BE2C (cell line): Measurements from ENCODE around the gene PAQR7.
"Not testable (repeated sequence)": the region's sequence is repeated elsewhere in the genome, so short reads cannot be mapped to it uniquely, and the experiment has no call there.

Experiments
- DNase-seq: peaks from one replicate; pipeline ENCODE4 v3.0.0-alpha.2; 2020
- H3K27me3 ChIP-seq: fragments of 250-450 bp; sonication (Bioruptor Pico); 2 replicates; pipeline ENCODE4 v1.5.1; 2020; ENCODE audit warnings: mild to moderate bottlenecking
- H3K36me3 ChIP-seq: fragments of 250-450 bp; sonication (Bioruptor Pico); 2 replicates; pipeline ENCODE4 v1.5.1; 2020; ENCODE audit warnings: mild to moderate bottlenecking
- H3K4me1 ChIP-seq: fragments of 250-450 bp; sonication (Bioruptor Pico); 2 replicates; pipeline ENCODE4 v1.5.1; 2020
- H3K4me3 ChIP-seq: 2 replicates; pipeline ENCODE4 v1.5.1; 2011; ENCODE audit warnings: low read depth, low read length
- H3K9me3 ChIP-seq: fragments of 250-450 bp; sonication (Bioruptor Pico); 2 replicates; pipeline ENCODE4 v1.5.1; 2020
- TF ChIP-seq, protein P1 (sequence below): IDR thresholded peaks from 2 replicates; pipeline ENCODE4 v1.5.1; 2012; ENCODE audit warnings: mild to moderate bottlenecking, low read depth, low read length

PAQR7 gene

DNA sequence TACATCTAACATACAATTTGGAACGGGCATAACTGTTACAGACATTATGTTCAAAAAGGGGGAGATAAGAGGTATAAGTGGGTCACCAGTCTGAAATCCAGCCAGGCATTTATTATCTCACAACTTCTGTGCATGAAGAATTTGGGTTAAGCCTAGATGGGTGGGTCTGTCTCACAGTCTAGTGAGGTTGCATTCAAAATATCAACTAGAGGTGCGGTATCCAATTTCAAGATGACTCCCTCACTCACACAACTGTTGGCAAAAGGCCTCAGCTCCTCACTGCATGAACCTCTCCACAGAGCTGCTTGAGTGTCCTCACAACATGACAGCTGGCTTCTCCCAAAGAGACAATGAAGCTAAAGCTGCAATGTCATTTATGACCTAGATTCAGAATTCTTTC lies 21.0 kb downstream of the PAQR7 start:
- H3K4me3 ChIP-seq: no peak overlapping the region
- DNase-seq: no peak
- TF ChIP-seq, protein P1, sequence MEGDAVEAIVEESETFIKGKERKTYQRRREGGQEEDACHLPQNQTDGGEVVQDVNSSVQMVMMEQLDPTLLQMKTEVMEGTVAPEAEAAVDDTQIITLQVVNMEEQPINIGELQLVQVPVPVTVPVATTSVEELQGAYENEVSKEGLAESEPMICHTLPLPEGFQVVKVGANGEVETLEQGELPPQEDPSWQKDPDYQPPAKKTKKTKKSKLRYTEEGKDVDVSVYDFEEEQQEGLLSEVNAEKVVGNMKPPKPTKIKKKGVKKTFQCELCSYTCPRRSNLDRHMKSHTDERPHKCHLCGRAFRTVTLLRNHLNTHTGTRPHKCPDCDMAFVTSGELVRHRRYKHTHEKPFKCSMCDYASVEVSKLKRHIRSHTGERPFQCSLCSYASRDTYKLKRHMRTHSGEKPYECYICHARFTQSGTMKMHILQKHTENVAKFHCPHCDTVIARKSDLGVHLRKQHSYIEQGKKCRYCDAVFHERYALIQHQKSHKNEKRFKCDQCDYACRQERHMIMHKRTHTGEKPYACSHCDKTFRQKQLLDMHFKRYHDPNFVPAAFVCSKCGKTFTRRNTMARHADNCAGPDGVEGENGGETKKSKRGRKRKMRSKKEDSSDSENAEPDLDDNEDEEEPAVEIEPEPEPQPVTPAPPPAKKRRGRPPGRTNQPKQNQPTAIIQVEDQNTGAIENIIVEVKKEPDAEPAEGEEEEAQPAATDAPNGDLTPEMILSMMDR: no peak

DNA sequence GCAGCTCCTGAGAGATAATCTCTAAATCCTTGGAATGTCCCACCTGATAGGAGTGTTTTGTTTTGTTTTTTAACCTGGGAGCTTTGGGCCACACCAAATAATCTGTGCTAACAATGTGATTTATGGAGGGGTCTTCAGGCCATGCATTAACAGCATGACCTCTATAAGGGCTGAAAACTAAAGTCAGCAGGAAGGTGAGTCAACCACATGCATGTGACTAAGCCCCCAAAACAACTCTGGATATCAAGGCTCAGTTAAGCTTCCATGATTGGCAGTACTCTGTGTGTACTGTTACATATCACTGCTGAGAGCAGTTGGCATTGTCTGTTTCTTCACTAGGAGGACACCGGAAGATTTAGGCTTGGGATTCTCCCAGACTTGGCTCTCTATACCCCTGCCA lies 27.0 kb downstream of the PAQR7 start:
- Histone ChIP-seq H3K4me1 (no peaks in the 10 kb centered on the region), H3K27me3 (no peaks in the 10 kb centered on the region), H3K9me3 (no peaks in the 10 kb centered on the region), H3K4me3 (no peak overlapping the region), H3K36me3 (no peaks in the 10 kb centered on the region)
- TF ChIP-seq, protein P1: no peak
- no peak for DNase-seq

More for the DNA sequence above, 21.0 kb downstream of the PAQR7 start:
- Histone ChIP-seq H3K36me3 (no peaks in the 10 kb centered on the region), H3K9me3 (no peaks in the 10 kb centered on the region), H3K4me1 (no peaks in the 10 kb centered on the region), H3K27me3 (no peaks in the 10 kb centered on the region)

DNA sequence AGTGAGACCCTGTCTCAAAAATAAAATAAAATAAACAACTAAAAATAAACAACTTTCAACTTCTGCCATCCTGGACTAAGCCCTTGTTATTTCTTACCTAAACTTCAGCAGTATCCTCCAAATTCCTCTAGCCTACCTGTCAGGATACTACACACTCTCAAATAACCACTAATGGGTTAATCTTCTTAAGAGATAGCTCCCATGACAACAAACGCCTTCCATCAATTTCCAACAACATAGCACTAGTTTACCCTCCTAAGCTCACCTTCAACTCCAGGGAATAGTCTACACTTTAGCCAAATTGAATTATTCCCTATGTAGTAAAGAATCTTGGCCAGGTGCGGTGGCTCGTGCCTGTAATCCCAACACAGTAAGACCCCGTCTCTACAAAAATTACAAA lies 27.6 kb downstream of the PAQR7 start:
- Histone ChIP-seq H3K4me3 (no peak overlapping the region), H3K4me1 (no peaks in the 10 kb centered on the region), H3K9me3 (no peaks in the 10 kb centered on the region), H3K36me3 (no peaks in the 10 kb centered on the region), H3K27me3 (no peaks in the 10 kb centered on the region)
- TF ChIP-seq, protein P1: no peak
- DNase-seq: no peak

DNA sequence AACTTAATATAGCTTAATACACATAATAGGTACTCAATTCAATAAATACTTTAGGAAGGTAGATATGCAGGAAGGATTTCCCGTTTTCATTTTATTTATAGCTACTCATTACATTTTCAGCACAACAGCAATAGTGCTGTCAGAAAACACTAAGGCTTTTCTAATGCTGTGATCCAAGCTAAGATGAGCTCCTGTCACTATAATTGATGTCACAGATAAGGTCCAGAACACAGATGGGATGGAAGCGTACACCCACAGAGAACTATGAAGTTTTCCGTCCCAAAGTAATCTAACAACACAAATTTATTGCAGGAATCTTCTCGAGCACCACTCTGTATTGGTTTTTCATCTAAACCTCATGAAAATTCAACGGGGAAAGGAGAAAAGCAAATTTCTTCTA lies 29.8 kb downstream of the PAQR7 start:
- no peak for DNase-seq
- H3K9me3 ChIP-seq: no peaks in the 10 kb centered on the region

DNA sequence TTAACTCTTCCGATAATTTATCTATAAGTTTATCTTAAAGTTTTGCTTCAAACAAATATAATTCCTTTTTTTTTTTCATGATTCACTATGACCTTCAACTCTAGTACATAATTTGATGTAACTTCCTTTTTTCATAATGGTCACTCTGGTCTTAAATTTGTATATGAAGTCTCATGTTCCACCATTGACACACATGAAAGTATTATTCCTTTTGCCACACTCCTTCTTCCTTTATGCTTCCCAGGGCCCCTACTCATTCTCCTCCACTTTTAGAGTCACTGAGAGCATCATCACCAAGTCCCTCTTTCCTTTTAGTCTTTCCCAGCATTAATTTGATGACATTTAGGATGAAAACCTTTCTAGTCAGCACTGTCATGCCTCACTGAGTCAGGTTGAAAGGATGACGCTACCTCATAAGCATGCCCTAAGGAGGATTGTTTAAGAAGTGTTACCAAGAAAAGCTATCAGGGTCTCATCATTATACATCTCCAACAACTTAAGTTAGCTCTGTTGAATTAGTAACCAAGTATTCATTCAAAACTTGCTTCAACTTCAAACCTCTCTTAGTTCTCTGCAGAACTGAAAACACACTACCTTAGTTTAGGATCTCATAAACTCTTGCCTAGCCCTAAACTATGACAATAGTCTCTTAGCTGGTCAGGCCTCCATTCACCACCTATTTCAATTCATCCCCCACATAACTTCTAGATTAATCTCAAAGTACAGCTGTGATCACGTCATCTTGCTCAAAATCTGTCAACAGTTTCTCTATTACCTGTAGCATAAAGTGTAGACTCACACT lies 30.8 kb downstream of the PAQR7 start:
- Histone ChIP-seq H3K27me3 (no peaks in the 10 kb centered on the region), H3K4me1 (no peaks in the 10 kb centered on the region), H3K9me3 (no peaks in the 10 kb centered on the region), H3K4me3 (no peak overlapping the region), H3K36me3 (no peaks in the 10 kb centered on the region)
- no peak for DNase-seq
- TF ChIP-seq, protein P1: no peak

More for the DNA sequence above, 29.8 kb downstream of the PAQR7 start:
- no peaks in the 10 kb centered on the region for H3K4me1 ChIP-seq
- no peaks in the 10 kb centered on the region for H3K27me3 ChIP-seq
- H3K36me3 ChIP-seq: no peaks in the 10 kb centered on the region
- no peak overlapping the region for H3K4me3 ChIP-seq
- TF ChIP-seq, protein P1: no peak

DNA sequence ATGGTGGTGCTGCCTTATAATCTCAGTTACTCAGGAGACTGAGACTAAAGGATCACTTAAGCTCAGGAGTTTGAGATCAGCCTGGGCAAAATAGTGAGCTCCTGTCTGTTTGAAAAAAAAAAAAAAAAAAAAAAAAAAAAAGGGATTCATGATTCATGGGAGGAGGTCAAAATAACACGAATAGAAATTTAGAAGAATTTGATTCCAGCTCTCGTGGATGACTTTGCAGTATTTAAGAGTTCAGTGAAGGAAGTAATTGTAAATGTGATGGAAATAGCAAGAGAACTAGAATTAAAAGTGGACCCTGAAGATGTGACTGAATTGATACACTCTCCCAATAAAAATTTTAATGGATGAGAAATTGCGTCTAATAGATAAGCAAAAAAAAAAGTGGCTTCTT lies 32.0 kb downstream of the PAQR7 start:
- Histone ChIP-seq H3K36me3 (no peaks in the 10 kb centered on the region), H3K9me3 (no peaks in the 10 kb centered on the region), H3K4me1 (no peaks in the 10 kb centered on the region), H3K27me3 (no peaks in the 10 kb centered on the region), H3K4me3 (no peak overlapping the region)
- TF ChIP-seq, protein P1: no peak
- no peak for DNase-seq

DNA sequence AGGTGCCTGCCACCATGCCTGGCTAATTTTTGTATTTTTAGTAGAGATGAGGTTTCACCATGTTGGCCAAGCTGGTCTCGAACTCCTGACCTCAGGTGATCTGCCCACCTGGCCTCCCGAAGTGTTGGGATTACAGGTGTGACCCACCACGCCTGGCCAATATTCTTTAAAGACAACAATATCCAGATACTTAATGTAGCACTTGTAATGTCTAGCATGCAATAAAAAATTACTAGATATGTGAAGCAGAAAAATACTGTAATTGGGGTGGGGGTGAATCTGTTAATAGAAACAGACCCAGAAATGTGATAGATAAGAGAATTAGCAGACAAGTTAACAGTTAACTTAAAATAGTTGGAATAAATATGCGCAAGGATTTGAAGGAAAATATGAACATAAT lies 35.7 kb downstream of the PAQR7 start:
- H3K9me3 ChIP-seq, H3K4me1 ChIP-seq, H3K27me3 ChIP-seq, DNase-seq, H3K4me3 ChIP-seq, H3K36me3 ChIP-seq: not testable (repeated sequence)
